HuH-7.5 (cell line): ENCODE results near the gene SMIM5.

Source experiments
- DNase-seq: peaks from one replicate; pipeline ENCODE4 v3.0.0; 2011; ENCODE audit warnings: low spot score

SMIM5 gene

GRCh38 chr17:75667825-75668224 is 34.6 kb downstream of the SMIM5 start:
- no peak for DNase-seq

- no peak for DNase-seq
Observed at GRCh38 chr17:75668489-75668888, 35.3 kb downstream of the SMIM5 start.

GRCh38 chr17:75670868-75671267 is 37.6 kb downstream of the SMIM5 start:
- DNase-seq, result no peak

- no peak for DNase-seq
Observed at GRCh38 chr17:75672011-75672410, 38.8 kb downstream of the SMIM5 start.

GRCh38 chr17:75673487-75673886 is 40.3 kb downstream of the SMIM5 start:
- no peak for DNase-seq

GRCh38 chr17:75676461-75676860 is 43.2 kb downstream of the SMIM5 start:
- no peak for DNase-seq

GRCh38 chr17:75679706-75680211 is 46.5 kb downstream of the SMIM5 start:
- DNase-seq, result no peak

- DNase-seq, result no peak
Observed at GRCh38 chr17:75680431-75680830, 47.2 kb downstream of the SMIM5 start.

- DNase-seq, result no peak
Observed at GRCh38 chr17:75681289-75681688, 48.1 kb downstream of the SMIM5 start.

GRCh38 chr17:75683583-75683982 is 50.3 kb downstream of the SMIM5 start:
- no peak for DNase-seq

GRCh38 chr17:75684249-75684648 is 51.0 kb downstream of the SMIM5 start:
- no peak for DNase-seq

- DNase-seq, result no peak
Observed at GRCh38 chr17:75684924-75685323, 51.7 kb downstream of the SMIM5 start.

GRCh38 chr17:75685499-75685898 is 52.3 kb downstream of the SMIM5 start:
- DNase-seq, result no peak

GRCh38 chr17:75688209-75688825 is 55.1 kb downstream of the SMIM5 start:
- no peak for DNase-seq

- no peak for DNase-seq
Observed at GRCh38 chr17:75689441-75689873, 56.2 kb downstream of the SMIM5 start.
